Activated T-cell treated with anti-CD3 and anti-CD28 coated beads, Interleukin-2, amount 50 U/mL, for 4 hours (primary cell): Measurements from ENCODE around the gene SAMD3. TPM values are rescaled to one million over a fixed set of nuclear protein-coding genes. Genes with fewer than 3 reads are reported as not detected.
"Not testable (repeated sequence)": the region's sequence is repeated elsewhere in the genome, so short reads cannot be mapped to it uniquely, and the experiment has no call there.

Experiments
- ATAC-seq, 2 donors: fragments of 200-7000 bp; cut with Tn5 transposase; one replicate each; pipeline ENCODE4 v1.10.0; 2021
- DNase-seq: peaks from one replicate; pipeline ENCODE4 v3.0.0-alpha.2; 2020
- H3K27me3 Mint-ChIP-seq: one replicate; pipeline ENCODE4 v1.8.0; 2021; ENCODE audit warnings: low read depth, mixed read lengths
- H3K36me3 Mint-ChIP-seq: one replicate; pipeline ENCODE4 v1.8.0; 2022; ENCODE audit warnings: mixed read lengths; ENCODE audit not compliant: insufficient read depth
- H3K4me1 Mint-ChIP-seq: one replicate; pipeline ENCODE4 v1.8.0; 2021; ENCODE audit warnings: low read depth, mixed read lengths
- H3K4me3 Mint-ChIP-seq: one replicate; pipeline ENCODE4 v1.8.0; 2021; ENCODE audit warnings: mild to moderate bottlenecking, moderate library complexity, mixed read lengths
- H3K9me3 Mint-ChIP-seq: one replicate; pipeline ENCODE4 v1.8.0; 2021; ENCODE audit warnings: mixed read lengths
- total RNA-seq, 3 donors: library from RNA; stranded (reverse); gene quantifications; one replicate each; pipeline ENCODE4 v1.2.1, GENCODE V29; 2021

Gene SAMD3
- total RNA-seq, 3 donors from 2014 or later: 2.1 to 2.9 (median 2.2) TPM

DNA sequence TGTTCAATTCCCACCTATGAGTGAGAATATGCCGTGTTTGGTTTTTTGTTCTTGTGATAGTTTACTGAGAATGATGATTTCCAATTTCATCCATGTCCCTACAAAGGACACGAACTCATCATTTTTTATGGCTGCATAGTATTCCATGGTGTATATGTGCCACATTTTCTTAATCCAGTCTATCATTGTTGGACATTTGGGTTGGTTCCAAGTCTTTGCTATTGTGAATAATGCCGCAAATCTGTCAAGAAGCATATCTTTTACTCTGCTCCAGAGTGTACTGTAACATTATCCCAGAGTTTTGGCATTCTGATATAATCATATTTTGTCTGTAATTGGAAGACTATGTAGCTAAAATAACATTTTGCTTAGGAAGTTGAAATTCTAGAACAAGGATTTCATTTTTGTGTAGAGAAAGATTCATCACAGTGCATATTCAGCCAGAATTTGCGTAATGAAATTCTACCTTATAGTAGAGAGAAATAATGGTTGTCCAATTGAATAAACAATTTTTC lies 105.5 kb downstream of the SAMD3 start:
- H3K36me3 Mint-ChIP-seq: peaks cover 22% of the 10 kb centered on the region
- not testable (repeated sequence) for DNase-seq, H3K4me3 Mint-ChIP-seq, H3K27me3 Mint-ChIP-seq, ATAC-seq, H3K9me3 Mint-ChIP-seq
- peaks cover 35% of the 10 kb centered on the region for H3K4me1 Mint-ChIP-seq

DNA sequence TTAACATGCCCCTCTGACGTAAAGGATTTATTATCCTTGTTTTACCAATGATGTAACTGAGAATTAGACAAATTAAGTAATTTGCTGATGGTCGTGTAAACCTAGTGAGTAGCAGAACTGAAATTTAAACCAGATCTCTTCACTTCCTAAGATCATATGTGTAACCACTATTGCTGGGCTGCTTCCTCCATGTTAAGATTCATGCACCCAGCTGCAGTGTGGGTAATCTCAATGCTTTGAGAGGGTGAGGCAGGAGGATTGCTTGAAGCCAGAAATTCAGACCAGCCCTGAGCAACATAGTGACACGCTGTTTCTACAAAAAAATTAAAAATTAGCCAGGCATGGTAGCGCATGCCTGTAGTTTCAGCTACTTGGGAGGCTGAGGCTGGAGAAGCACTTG lies 106.5 kb downstream of the SAMD3 start:
- no peak overlapping the region for H3K4me3 Mint-ChIP-seq
- H3K36me3 Mint-ChIP-seq: peaks cover 27% of the 10 kb centered on the region
- DNase-seq: no peak
- no peaks in the 10 kb centered on the region for H3K27me3 Mint-ChIP-seq
- no peak for ATAC-seq
- no peaks in the 10 kb centered on the region for H3K9me3 Mint-ChIP-seq
- peaks cover 34% of the 10 kb centered on the region for H3K4me1 Mint-ChIP-seq

DNA sequence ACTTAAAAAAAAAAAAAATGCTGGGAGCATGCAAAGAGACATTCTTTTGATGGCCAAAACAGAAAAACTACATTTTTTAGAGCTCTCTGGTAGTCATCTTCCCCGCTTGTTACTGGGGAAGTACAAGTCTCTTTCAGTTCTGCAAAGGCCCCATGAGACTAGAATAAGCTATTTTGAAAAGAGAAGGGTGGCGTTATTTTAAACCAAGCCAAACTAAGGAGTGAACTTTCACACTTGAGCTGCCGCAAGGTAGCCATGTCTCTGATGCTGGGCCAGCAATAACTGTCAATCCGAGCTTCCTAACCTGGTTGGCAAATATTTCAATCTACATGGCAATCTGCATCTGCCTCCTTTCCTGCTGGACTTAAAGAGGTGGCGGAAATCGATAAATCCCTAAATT lies 107.7 kb downstream of the SAMD3 start:
- no peaks in the 10 kb centered on the region for H3K27me3 Mint-ChIP-seq
- no peak overlapping the region for H3K4me3 Mint-ChIP-seq
- no peak for DNase-seq
- peaks cover 30% of the 10 kb centered on the region for H3K4me1 Mint-ChIP-seq
- peaks cover 35% of the 10 kb centered on the region for H3K36me3 Mint-ChIP-seq
- no peak for ATAC-seq
- H3K9me3 Mint-ChIP-seq: no peaks in the 10 kb centered on the region

DNA sequence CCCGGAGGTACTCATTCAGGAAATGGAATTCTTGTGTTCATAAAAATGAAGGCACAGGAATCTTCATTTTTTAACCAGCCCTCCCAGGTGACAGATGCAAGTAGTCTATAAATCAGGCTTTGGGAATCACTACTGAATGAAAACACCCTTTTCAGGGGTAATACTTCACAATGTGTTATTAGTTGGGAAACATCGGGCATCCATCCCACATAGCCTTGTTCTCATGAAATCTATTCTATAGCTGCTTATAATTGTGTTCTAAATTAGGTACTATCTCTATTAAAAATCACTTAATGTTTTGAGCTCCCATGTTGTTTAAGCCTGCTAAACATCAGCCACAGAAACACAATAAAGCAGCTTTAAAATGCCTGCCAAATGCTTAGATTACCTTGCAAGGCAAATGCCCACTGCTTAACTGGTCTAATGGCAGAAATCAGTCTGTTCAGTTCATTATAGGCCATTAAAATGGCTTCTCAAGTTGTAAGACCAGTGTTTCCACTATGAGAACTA lies 109.5 kb downstream of the SAMD3 start:
- H3K36me3 Mint-ChIP-seq: peaks cover 42% of the 10 kb centered on the region
- DNase-seq (no peak), ATAC-seq (no peak)
- no peak overlapping the region for H3K4me3 Mint-ChIP-seq
- no peaks in the 10 kb centered on the region for H3K27me3 Mint-ChIP-seq
- peaks cover 31% of the 10 kb centered on the region for H3K4me1 Mint-ChIP-seq
- peaks cover 3% of the 10 kb centered on the region for H3K9me3 Mint-ChIP-seq

DNA sequence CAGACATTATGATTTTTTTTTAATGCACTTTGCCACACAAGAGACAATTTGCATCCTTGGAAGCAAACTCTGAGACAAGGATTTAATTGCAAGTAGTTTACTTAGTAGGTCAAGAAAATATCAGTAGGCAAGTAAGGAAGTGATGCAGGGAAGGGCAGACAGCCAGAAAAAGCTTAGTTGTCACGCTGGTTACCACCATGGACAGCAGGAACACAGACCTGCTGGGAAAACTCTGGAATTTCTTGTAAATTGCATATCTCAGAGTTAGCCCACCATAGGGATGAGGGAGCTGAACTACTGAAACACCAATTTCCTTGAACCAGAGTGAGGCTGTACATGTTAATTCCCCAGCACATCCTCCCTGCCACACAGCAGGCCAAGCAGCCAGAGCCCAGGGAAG lies 111.7 kb downstream of the SAMD3 start:
- H3K4me1 Mint-ChIP-seq: peaks cover 34% of the 10 kb centered on the region
- no peak overlapping the region for H3K4me3 Mint-ChIP-seq
- DNase-seq (no peak), ATAC-seq (no peak)
- H3K9me3 Mint-ChIP-seq: peaks cover 3% of the 10 kb centered on the region
- no peaks in the 10 kb centered on the region for H3K27me3 Mint-ChIP-seq
- peaks cover 46% of the 10 kb centered on the region for H3K36me3 Mint-ChIP-seq

DNA sequence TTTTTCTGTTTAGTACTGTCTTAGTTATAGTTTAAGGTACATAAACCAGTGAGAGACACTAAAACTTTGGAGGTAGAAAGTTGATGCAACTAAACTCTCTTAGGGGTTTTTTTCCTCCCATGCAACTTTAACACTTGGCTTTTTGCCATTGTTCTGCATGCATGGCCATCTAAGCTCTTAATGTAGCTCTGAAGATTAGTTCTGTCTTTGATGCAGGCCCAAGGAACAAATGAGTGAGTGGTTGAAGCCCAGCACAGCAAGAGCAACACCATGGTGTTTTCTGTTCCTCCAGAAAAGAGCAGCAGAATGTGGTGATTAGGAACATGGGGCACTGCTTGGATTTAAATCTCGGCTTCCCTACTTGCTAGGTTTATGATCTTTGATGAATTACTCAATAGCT lies 115.0 kb downstream of the SAMD3 start:
- peaks cover 3% of the 10 kb centered on the region for H3K9me3 Mint-ChIP-seq
- no peak for ATAC-seq
- H3K4me3 Mint-ChIP-seq: no peak overlapping the region
- H3K27me3 Mint-ChIP-seq: no peaks in the 10 kb centered on the region
- H3K4me1 Mint-ChIP-seq: peaks cover 22% of the 10 kb centered on the region
- peaks cover 50% of the 10 kb centered on the region for H3K36me3 Mint-ChIP-seq
- DNase-seq: no peak

DNA sequence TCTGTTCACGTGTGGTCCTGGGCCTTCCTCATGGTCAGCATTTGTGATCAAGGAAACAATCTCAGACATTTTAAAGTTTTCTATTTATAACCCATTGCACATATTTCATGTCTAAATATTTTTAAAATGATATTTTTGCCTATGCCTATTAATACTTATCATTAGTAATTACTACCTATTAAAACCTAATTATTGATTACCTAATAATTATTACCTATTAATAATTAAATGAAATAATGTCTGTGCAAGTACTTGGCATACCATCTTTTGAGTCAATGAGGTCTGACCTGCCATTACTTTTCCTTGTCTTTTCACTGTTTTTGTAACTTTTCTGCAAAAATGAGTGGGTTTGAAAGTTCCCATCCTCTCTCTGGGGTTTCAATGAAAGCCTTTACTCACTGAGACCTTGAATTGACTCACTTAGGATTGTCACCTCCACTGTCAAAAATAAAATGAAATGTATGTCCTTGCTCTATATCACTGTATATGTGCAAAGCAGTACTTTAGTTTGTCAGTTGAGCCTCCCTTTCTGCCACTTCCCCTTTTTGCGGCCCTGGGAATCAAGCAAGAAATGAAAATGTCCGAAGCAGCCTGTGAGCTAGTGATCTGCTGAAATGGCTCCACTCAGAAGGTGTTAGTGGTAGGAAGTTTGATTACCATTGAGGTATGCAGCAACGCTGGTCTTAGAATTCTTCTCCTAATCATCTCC lies 116.6 kb downstream of the SAMD3 start:
- ATAC-seq: no peak
- H3K36me3 Mint-ChIP-seq: peaks cover 53% of the 10 kb centered on the region
- peaks cover 22% of the 10 kb centered on the region for H3K4me1 Mint-ChIP-seq

DNA sequence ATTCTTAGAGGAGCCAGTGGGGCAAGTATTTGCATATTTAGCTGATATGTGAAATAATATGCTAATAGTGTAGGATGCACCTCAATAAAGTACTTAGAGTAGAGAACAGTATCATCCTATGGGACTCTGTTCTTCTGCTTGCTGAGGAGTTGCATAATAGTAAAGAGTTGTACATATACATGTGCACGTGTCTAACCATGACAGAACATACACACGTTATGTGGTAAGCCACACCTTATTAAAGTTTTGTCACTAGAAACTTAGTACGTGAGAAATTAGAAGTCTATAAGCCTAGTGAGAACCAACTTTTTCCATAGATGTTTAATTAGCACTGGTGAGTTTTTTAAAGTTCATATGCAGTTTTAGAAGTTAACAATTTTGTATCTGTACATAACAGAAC lies 123.6 kb downstream of the SAMD3 start:
- DNase-seq: no peak
- peaks cover 56% of the 10 kb centered on the region for H3K36me3 Mint-ChIP-seq
- no peak overlapping the region for H3K4me3 Mint-ChIP-seq
- H3K4me1 Mint-ChIP-seq: peaks cover 3% of the 10 kb centered on the region
- no peaks in the 10 kb centered on the region for H3K27me3 Mint-ChIP-seq
- H3K9me3 Mint-ChIP-seq: no peaks in the 10 kb centered on the region
- ATAC-seq: no peak

More for the DNA sequence above, 116.6 kb downstream of the SAMD3 start:
- peaks cover 3% of the 10 kb centered on the region for H3K9me3 Mint-ChIP-seq
- no peak for DNase-seq
- H3K4me3 Mint-ChIP-seq: no peak overlapping the region
- H3K27me3 Mint-ChIP-seq: no peaks in the 10 kb centered on the region

DNA sequence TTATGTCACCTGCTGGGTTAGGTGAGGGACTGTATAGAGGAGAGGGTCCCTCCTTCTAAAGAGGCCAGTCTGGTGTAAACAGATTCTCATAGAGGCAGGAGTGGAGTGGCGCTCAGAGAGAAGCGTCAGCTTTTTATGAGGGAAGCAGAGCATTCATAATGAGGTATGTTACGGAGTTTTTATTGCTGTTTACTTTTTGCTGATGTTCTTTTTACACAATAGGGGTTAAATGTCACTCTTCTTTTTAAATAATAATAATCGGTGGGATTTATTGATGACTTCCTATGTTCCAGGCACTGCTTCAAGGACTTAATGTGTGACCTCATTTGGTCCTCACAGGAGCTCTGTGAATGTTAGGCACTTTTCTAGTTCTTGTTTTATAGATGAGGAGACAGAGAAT lies 124.4 kb downstream of the SAMD3 start:
- Mint-ChIP-seq H3K36me3 (peaks cover 58% of the 10 kb centered on the region), H3K9me3 (no peaks in the 10 kb centered on the region), H3K4me3 (no peak overlapping the region), H3K4me1 (peaks cover 6% of the 10 kb centered on the region), H3K27me3 (no peaks in the 10 kb centered on the region)
- ATAC-seq (no peak), DNase-seq (no peak)

Other genes with a start within 250 kb of the SAMD3 start
- gene L3MBTL3, start 204.4 kb downstream of the SAMD3 start, total RNA-seq: 10 to 100 TPM; 10.0 to 13.5 (median 11.8) TPM
- gene TMEM200A, start 143.1 kb upstream of the SAMD3 start, total RNA-seq: 1 to 10 TPM in 1 of 3 donors, under 1 TPM in 2; 0.54 to 1.6 (median 0.58) TPM